Activated CD8-positive, alpha-beta T cell treated with anti-CD3 and anti-CD28 coated beads, Interleukin-2, amount 10 ng/mL, durations not matched to agents 7 days and 5 days (primary cell): ENCODE results near the gene DCAF10. TPM values are rescaled to one million over a fixed set of nuclear protein-coding genes. Genes with fewer than 3 reads are reported as not detected.

ENCODE experiments used
- ATAC-seq: fragments of 150-1000 bp; cut with Tn5 transposase; one replicate; pipeline ENCODE4 v1.10.0; 2021; ENCODE audit warnings: moderate library complexity
- CTCF ChIA-PET: fragments of 350-600 bp; sonication (Branson Sonifier 250); formaldehyde crosslinking; loops from one replicate; lab custom pipeline; 2021; ENCODE audit warnings: antibody characterized with exemption; lab: Charles Lee
- POLR2A ChIA-PET: fragments of 350-600 bp; sonication (Branson Sonifier 250); formaldehyde crosslinking; loops from one replicate; lab custom pipeline; 2021; ENCODE audit warnings: antibody characterized with exemption; lab: Charles Lee
- DNase-seq: peaks from one replicate; pipeline ENCODE4 v3.0.0-alpha.2; 2020
- H3K27ac Mint-ChIP-seq: one replicate; pipeline ENCODE4 v1.8.0; 2021; ENCODE audit warnings: mild to moderate bottlenecking, mixed read lengths
- H3K27me3 Mint-ChIP-seq: one replicate; pipeline ENCODE4 v1.8.0; 2021; ENCODE audit warnings: low read depth, mixed read lengths
- H3K36me3 Mint-ChIP-seq: one replicate; pipeline ENCODE4 v1.8.0; 2021; ENCODE audit warnings: low read depth, mixed read lengths
- H3K4me1 Mint-ChIP-seq: one replicate; pipeline ENCODE4 v1.8.0; 2021; ENCODE audit warnings: low read depth, mixed read lengths
- H3K4me3 Mint-ChIP-seq: one replicate; pipeline ENCODE4 v1.8.0; 2021; ENCODE audit warnings: mild to moderate bottlenecking, mixed read lengths
- H3K9me3 Mint-ChIP-seq: one replicate; pipeline ENCODE4 v1.8.0; 2022; ENCODE audit warnings: mixed read lengths; ENCODE audit not compliant: insufficient read depth
- total RNA-seq, 2 experiments: library from RNA; stranded (reverse); gene quantifications; one replicate each; pipeline ENCODE4 v1.2.3, GENCODE V29; 2021

Gene DCAF10
- total RNA-seq, 2 experiments from 2014 or later = 19.7 to 21.2 TPM

GRCh38 chr9:37769306-37769705 lies 31.3 kb upstream of the DCAF10 start:
- ChIA-PET POLR2A (interaction anchor here (0.7 to 1.4 kb wide), 4 partner anchors 10 to 31 kb away, joined by 3 to 4 read pairs (median 3); partner anchors contain the start of genes DCAF10 and EXOSC3), CTCF (interaction anchor here (0.8 to 1.3 kb wide), 2 partner anchors 15 to 175 kb away, joined by 3 to 5 read pairs; partner anchors contain the start of gene EXOSC3)
- no peak overlapping the region for H3K27ac Mint-ChIP-seq
- H3K9me3 Mint-ChIP-seq = no peaks in the 10 kb centered on the region
- H3K4me3 Mint-ChIP-seq = no peak overlapping the region
- peaks cover 50% of the 10 kb centered on the region for H3K36me3 Mint-ChIP-seq
- no peaks in the 10 kb centered on the region for H3K27me3 Mint-ChIP-seq
- DNase-seq (no peak), ATAC-seq (no peak)
- H3K4me1 Mint-ChIP-seq = no peaks in the 10 kb centered on the region

GRCh38 chr9:37769995-37770394 lies 30.6 kb upstream of the DCAF10 start:
- H3K27me3 Mint-ChIP-seq = no peaks in the 10 kb centered on the region
- peaks cover 48% of the 10 kb centered on the region for H3K36me3 Mint-ChIP-seq
- DNase-seq (no peak), ATAC-seq (no peak)
- CTCF ChIA-PET = interaction anchor here (0.8 to 1.3 kb wide), 4 partner anchors 15 to 176 kb away, joined by 3 to 5 read pairs (median 4); partner anchors contain the start of gene EXOSC3
- POLR2A ChIA-PET = interaction anchor here (0.7 to 1.2 kb wide), 3 partner anchors 10 to 15 kb away, joined by 3 to 4 read pairs (median 3); partner anchors contain the start of gene EXOSC3
- H3K9me3 Mint-ChIP-seq = no peaks in the 10 kb centered on the region
- no peak overlapping the region for H3K4me3 Mint-ChIP-seq
- no peaks in the 10 kb centered on the region for H3K4me1 Mint-ChIP-seq
- H3K27ac Mint-ChIP-seq = no peak overlapping the region

- H3K4me3 Mint-ChIP-seq = no peak overlapping the region
- no peaks in the 10 kb centered on the region for H3K4me1 Mint-ChIP-seq
- no peaks in the 10 kb centered on the region for H3K9me3 Mint-ChIP-seq
- ChIA-PET CTCF (interaction anchor here (1.0 kb wide), 1 partner anchor 22 kb away, joined by 3 read pairs; no protein-coding TSS in a partner anchor), POLR2A (interaction anchor here (1.8 kb wide), 1 partner anchor 9 kb away, joined by 6 read pairs; the partner anchor contains the start of gene EXOSC3)
- H3K36me3 Mint-ChIP-seq = peaks cover 55% of the 10 kb centered on the region
- no peak for ATAC-seq
- no peaks in the 10 kb centered on the region for H3K27me3 Mint-ChIP-seq
- DNase-seq = no peak
- H3K27ac Mint-ChIP-seq = peak overlapping the region; percentile 10
These were observed 25.2 kb upstream of the DCAF10 start for GRCh38 chr9:37775216-37775919.

GRCh38 chr9:37776328-37776727 lies 24.3 kb upstream of the DCAF10 start:
- Mint-ChIP-seq H3K36me3 (peaks cover 63% of the 10 kb centered on the region), H3K27me3 (no peaks in the 10 kb centered on the region), H3K4me3 (no peak overlapping the region), H3K9me3 (no peaks in the 10 kb centered on the region), H3K27ac (no peak overlapping the region), H3K4me1 (peaks cover 3% of the 10 kb centered on the region)
- ChIA-PET CTCF (no interaction called here), POLR2A (no interaction called here)
- DNase-seq = no peak
- ATAC-seq = no peak

GRCh38 chr9:37778534-37778933 lies 22.1 kb upstream of the DCAF10 start:
- DNase-seq = no peak
- Mint-ChIP-seq H3K27ac (no peak overlapping the region), H3K36me3 (peaks cover 70% of the 10 kb centered on the region), H3K4me3 (no peak overlapping the region), H3K27me3 (no peaks in the 10 kb centered on the region), H3K4me1 (peaks cover 22% of the 10 kb centered on the region), H3K9me3 (no peaks in the 10 kb centered on the region)
- ChIA-PET POLR2A (no interaction called here), CTCF (interaction anchor here (1.5 kb wide), 1 partner anchor 15 kb away, joined by 3 read pairs; no protein-coding TSS in a partner anchor)
- ATAC-seq = no peak

- Mint-ChIP-seq H3K36me3 (peaks cover 46% of the 10 kb centered on the region), H3K27ac (peak overlapping the region; percentile 98), H3K4me3 (peak overlapping the region; percentile 98), H3K9me3 (no peaks in the 10 kb centered on the region), H3K4me1 (peaks cover 33% of the 10 kb centered on the region), H3K27me3 (no peaks in the 10 kb centered on the region)
- DNase-seq (no peak), ATAC-seq (peak; percentile 12)
- POLR2A ChIA-PET = interaction anchor here (1.0 to 3.7 kb wide), 10 partner anchors 9 to 192 kb away, joined by 3 to 51 read pairs (median 6); partner anchors contain the start of genes DCAF10, TOMM5 and TRMT10B
- CTCF ChIA-PET = interaction anchor here (1.2 to 2.2 kb wide), 6 partner anchors 10 to 129 kb away, joined by 3 to 10 read pairs (median 4); no protein-coding TSS in a partner anchor
These were observed 16.3 kb upstream of the DCAF10 start for GRCh38 chr9:37784291-37784615.

GRCh38 chr9:37784616-37785483 lies 15.7 kb upstream of the DCAF10 start, which contains the start of gene EXOSC3:
Gene EXOSC3, minus strand, starts transcription at chr9:37785064. Its CDS starts 20 bp downstream, at chr9:37785044.
- Mint-ChIP-seq H3K9me3 (no peaks in the 10 kb centered on the region), H3K27me3 (no peaks in the 10 kb centered on the region), H3K4me3 (peak within 1 kb of the TSS; percentile 98), H3K27ac (peak within 1 kb of the TSS; percentile 98), H3K36me3 (peaks cover 41% of the 10 kb centered on the region), H3K4me1 (peaks cover 33% of the 10 kb centered on the region)
- DNase-seq = peak; percentile 93
- ChIA-PET POLR2A (interaction anchor here (0.6 to 3.7 kb wide), 14 partner anchors 9 to 318 kb away, joined by 3 to 51 read pairs (median 5); partner anchors contain the start of genes DCAF10, TOMM5 and TRMT10B), CTCF (interaction anchor here (0.7 to 2.2 kb wide), 9 partner anchors 11 to 129 kb away, joined by 3 to 10 read pairs (median 4); no protein-coding TSS in a partner anchor)
- ATAC-seq = peak; percentile 95

GRCh38 chr9:37787059-37787458 lies 13.5 kb upstream of the DCAF10 start:
- Mint-ChIP-seq H3K9me3 (no peaks in the 10 kb centered on the region), H3K4me3 (no peak overlapping the region), H3K27me3 (no peaks in the 10 kb centered on the region), H3K36me3 (peaks cover 23% of the 10 kb centered on the region), H3K27ac (no peak overlapping the region), H3K4me1 (peaks cover 23% of the 10 kb centered on the region)
- DNase-seq (no peak), ATAC-seq (no peak)
- POLR2A ChIA-PET = interaction anchor here (0.7 kb wide), 2 partner anchors 12 to 13 kb away, joined by 3 read pairs; partner anchors contain the start of gene DCAF10
- CTCF ChIA-PET = no interaction called here

GRCh38 chr9:37788332-37788731 lies 12.3 kb upstream of the DCAF10 start:
- H3K27ac Mint-ChIP-seq = no peak overlapping the region
- peaks cover 14% of the 10 kb centered on the region for H3K36me3 Mint-ChIP-seq
- no peaks in the 10 kb centered on the region for H3K9me3 Mint-ChIP-seq
- DNase-seq (no peak), ATAC-seq (no peak)
- H3K4me3 Mint-ChIP-seq = no peak overlapping the region
- H3K27me3 Mint-ChIP-seq = no peaks in the 10 kb centered on the region
- H3K4me1 Mint-ChIP-seq = peaks cover 12% of the 10 kb centered on the region
- ChIA-PET POLR2A (no interaction called here), CTCF (no interaction called here)

GRCh38 chr9:37790096-37790495 lies 10.5 kb upstream of the DCAF10 start:
- no peak overlapping the region for H3K4me3 Mint-ChIP-seq
- H3K27me3 Mint-ChIP-seq = no peaks in the 10 kb centered on the region
- ChIA-PET POLR2A (no interaction called here), CTCF (no interaction called here)
- no peaks in the 10 kb centered on the region for H3K9me3 Mint-ChIP-seq
- H3K27ac Mint-ChIP-seq = no peak overlapping the region
- peaks cover 6% of the 10 kb centered on the region for H3K4me1 Mint-ChIP-seq
- no peak for ATAC-seq
- DNase-seq = no peak
- H3K36me3 Mint-ChIP-seq = peaks cover 2% of the 10 kb centered on the region

- H3K4me3 Mint-ChIP-seq = no peak overlapping the region
- DNase-seq = no peak
- peaks cover 3% of the 10 kb centered on the region for H3K4me1 Mint-ChIP-seq
- ATAC-seq = no peak
- POLR2A ChIA-PET = no interaction called here
- H3K9me3 Mint-ChIP-seq = no peaks in the 10 kb centered on the region
- peaks cover 2% of the 10 kb centered on the region for H3K36me3 Mint-ChIP-seq
- CTCF ChIA-PET = no interaction called here
- no peak overlapping the region for H3K27ac Mint-ChIP-seq
- H3K27me3 Mint-ChIP-seq = no peaks in the 10 kb centered on the region
These were observed 8.5 kb upstream of the DCAF10 start for GRCh38 chr9:37792122-37792521.
